ENCODE measurements around the gene ELOVL7. TPM values are rescaled to one million over a fixed set of nuclear protein-coding genes. Genes with fewer than 3 reads are reported as not detected.
"Not testable (repeated sequence)": the region's sequence is repeated elsewhere in the genome, so short reads cannot be mapped to it uniquely, and the experiment has no call there.

Gene ELOVL7
- polyA plus RNA-seq, 1 experiment, result 0.11 TPM

- ChIA-PET POLR2A (no interaction called here), CTCF (interaction anchor here (0.5 kb wide), 1 partner anchor 195 kb away, joined by 5 read pairs; no protein-coding TSS in a partner anchor)
- Histone ChIP-seq H3K9me3 (ENCODE audit: control insufficient read depth, insufficient read depth, low read length) (no peaks in the 10 kb centered on the region), H3K27me3 (ENCODE audit: control insufficient read depth, insufficient read depth, low read length) (no peaks in the 10 kb centered on the region), H3K27ac (ENCODE audit: low read depth, low read length) (no peak overlapping the region), H3K4me3 (ENCODE audit: low read depth, low read length) (no peak overlapping the region)
- no peak for TF ChIP-seq CTCF (IDR thresholded peaks at IDR 0.05; ENCODE audit: low read depth, low read length)
- no peak for DNase-seq (ENCODE audit: low read depth, low spot score)
Measured at GRCh38 chr5:60870857-60871256, 26.8 kb upstream of the ELOVL7 start.

DNA sequence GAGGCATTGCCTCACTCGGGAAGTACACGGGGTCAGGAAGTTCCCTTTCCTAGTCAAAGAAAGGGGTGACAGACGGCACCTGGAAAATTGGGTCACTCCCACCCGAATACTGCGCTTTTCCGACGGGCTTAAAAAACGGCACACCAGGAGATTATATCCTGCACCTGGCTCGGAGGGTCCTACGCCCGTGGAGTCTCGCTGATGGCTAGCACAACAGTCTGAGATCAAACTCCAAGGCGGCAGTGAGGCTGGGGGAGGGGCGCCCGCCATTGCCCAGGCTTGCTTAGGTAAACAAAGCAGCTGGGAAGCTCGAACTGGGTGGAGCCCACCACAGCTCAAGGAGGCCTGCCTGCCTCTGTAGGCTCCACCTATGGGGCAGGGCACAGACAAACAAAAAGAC lies 16.5 kb upstream of the ELOVL7 start:
- CTCF ChIA-PET; H3K4me3 ChIP-seq (ENCODE audit: low read depth, low read length); H3K27me3 ChIP-seq (ENCODE audit: control insufficient read depth, insufficient read depth, low read length); H3K9me3 ChIP-seq (ENCODE audit: control insufficient read depth, insufficient read depth, low read length); DNase-seq (ENCODE audit: low read depth, low spot score); POLR2A ChIA-PET; H3K27ac ChIP-seq (ENCODE audit: low read depth, low read length): not testable (repeated sequence)

DNA sequence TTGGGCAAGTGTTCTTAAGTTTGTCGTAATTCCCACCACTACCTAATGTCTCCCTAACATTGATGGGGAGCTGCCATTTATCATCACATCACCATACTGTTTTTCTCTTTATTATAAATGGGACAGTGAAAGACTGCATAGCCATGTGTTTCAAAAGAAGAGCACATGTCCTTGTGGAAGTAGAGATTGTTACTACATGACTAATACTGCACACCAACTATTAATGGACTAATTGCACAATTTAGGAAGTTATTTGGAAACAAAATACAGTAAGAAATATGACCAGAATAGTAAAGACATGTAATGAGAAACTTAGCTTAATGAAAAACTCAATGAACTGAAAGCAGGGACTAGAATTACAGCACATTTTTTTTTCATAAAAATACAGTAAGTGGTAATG lies 12.0 kb upstream of the ELOVL7 start:
- no peak for DNase-seq (ENCODE audit: low read depth, low spot score)
- Histone ChIP-seq H3K27ac (ENCODE audit: low read depth, low read length) (no peak overlapping the region), H3K4me3 (ENCODE audit: low read depth, low read length) (no peak overlapping the region), H3K9me3 (ENCODE audit: control insufficient read depth, insufficient read depth, low read length) (no peaks in the 10 kb centered on the region), H3K27me3 (ENCODE audit: control insufficient read depth, insufficient read depth, low read length) (peaks cover 3% of the 10 kb centered on the region)
- POLR2A ChIA-PET, result no interaction called here
- CTCF ChIA-PET, result interaction anchor here (0.5 to 1.3 kb wide), 4 partner anchors 12 to 235 kb away, joined by 3 to 4 read pairs (median 4); partner anchors contain the start of genes DEPDC1B and ELOVL7
- no peak for TF ChIP-seq CTCF (IDR thresholded peaks at IDR 0.05; ENCODE audit: low read depth, low read length)

GRCh38 chr5:60852940-60853339 lies 8.9 kb upstream of the ELOVL7 start:
- Histone ChIP-seq H3K27ac (ENCODE audit: low read depth, low read length) (no peak overlapping the region), H3K4me3 (ENCODE audit: low read depth, low read length) (no peak overlapping the region), H3K9me3 (ENCODE audit: control insufficient read depth, insufficient read depth, low read length) (no peaks in the 10 kb centered on the region), H3K27me3 (ENCODE audit: control insufficient read depth, insufficient read depth, low read length) (peaks cover 3% of the 10 kb centered on the region)
- no peak for TF ChIP-seq CTCF (IDR thresholded peaks at IDR 0.05; ENCODE audit: low read depth, low read length)
- CTCF ChIA-PET, result interaction anchor here (1.6 kb wide), 1 partner anchor 153 kb away, joined by 4 read pairs; the partner anchor contains the start of gene DEPDC1B
- no peak for DNase-seq (ENCODE audit: low read depth, low spot score)
- POLR2A ChIA-PET, result no interaction called here

DNA sequence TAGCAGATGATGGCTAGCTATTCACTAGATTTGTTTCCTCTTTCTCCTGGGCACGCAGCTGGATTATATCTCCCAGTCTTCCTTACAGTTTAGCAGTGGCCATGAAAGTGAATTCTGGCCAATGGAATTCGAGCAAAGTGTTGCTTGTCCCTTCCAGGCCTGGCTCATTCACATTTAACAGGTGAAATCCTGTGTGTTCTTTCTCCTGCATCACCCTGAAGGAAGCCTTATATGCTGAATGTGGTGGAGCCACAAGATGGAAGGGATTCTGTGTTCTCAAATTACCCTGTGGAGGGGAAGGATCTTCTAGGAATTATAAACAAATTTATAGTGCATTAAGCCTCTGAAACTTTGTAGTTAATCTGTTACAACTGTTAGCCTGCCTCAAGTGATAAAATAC lies 8.2 kb upstream of the ELOVL7 start:
- ChIA-PET POLR2A (no interaction called here), CTCF (interaction anchor here (1.6 kb wide), 1 partner anchor 152 kb away, joined by 4 read pairs; the partner anchor contains the start of gene DEPDC1B)
- Histone ChIP-seq H3K4me3 (ENCODE audit: low read depth, low read length) (no peak overlapping the region), H3K27me3 (ENCODE audit: control insufficient read depth, insufficient read depth, low read length) (peaks cover 4% of the 10 kb centered on the region), H3K9me3 (ENCODE audit: control insufficient read depth, insufficient read depth, low read length) (no peaks in the 10 kb centered on the region), H3K27ac (ENCODE audit: low read depth, low read length) (no peak overlapping the region)
- no peak for TF ChIP-seq CTCF (IDR thresholded peaks at IDR 0.05; ENCODE audit: low read depth, low read length)
- no peak for DNase-seq (ENCODE audit: low read depth, low spot score)

DNA sequence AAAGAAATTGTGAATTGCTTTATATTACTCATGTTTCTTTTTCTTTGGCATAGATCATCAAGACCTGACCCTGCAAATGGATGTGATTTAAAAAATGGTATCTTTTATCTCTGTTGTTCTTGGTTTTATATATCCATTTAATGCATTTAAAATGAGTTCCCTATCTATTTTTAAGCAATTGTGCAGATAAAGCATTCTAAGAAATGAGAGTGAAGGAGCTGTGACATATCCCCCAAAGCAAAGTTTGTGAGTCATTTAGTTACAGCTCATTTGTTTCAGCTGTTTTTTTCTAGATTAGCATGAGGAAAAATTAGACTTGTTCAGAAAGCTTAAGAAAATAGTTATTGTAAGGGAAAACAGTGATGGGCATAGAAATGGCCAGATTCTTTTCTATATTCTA lies 7.6 kb upstream of the ELOVL7 start:
- no peak overlapping the region for H3K4me3 ChIP-seq (ENCODE audit: low read depth, low read length)
- H3K27ac ChIP-seq (ENCODE audit: low read depth, low read length), result no peak overlapping the region
- ChIA-PET POLR2A (no interaction called here), CTCF (no interaction called here)
- TF ChIP-seq CTCF (IDR thresholded peaks at IDR 0.05; ENCODE audit: low read depth, low read length), result no peak
- H3K27me3 ChIP-seq (ENCODE audit: control insufficient read depth, insufficient read depth, low read length), result peaks cover 7% of the 10 kb centered on the region
- no peaks in the 10 kb centered on the region for H3K9me3 ChIP-seq (ENCODE audit: control insufficient read depth, insufficient read depth, low read length)
- no peak for DNase-seq (ENCODE audit: low read depth, low spot score)

Data from AG04450 (cell line).